OCI-LY1 (cell line): Measurements from ENCODE around the gene NKD1.

Experiments used
- CTCF ChIP-seq: fragments of 200-600 bp; sonication (generic), shearing (Covaris generic); IDR thresholded peaks from 2 replicates; pipeline ENCODE4 v1.5.1; 2017; ENCODE audit warnings: mild to moderate bottlenecking, antibody characterized with exemption, low read length, moderate library complexity, mixed read lengths
- EZH2 ChIP-seq: fragments of 200-600 bp; sonication (generic), shearing (Covaris generic); IDR thresholded peaks from 2 replicates; pipeline ENCODE4 v1.8.0; 2017; ENCODE audit warnings: borderline replicate concordance, mixed run types, mild to moderate bottlenecking, antibody characterized with exemption, low read length, moderate library complexity, mixed read lengths

DNA sequence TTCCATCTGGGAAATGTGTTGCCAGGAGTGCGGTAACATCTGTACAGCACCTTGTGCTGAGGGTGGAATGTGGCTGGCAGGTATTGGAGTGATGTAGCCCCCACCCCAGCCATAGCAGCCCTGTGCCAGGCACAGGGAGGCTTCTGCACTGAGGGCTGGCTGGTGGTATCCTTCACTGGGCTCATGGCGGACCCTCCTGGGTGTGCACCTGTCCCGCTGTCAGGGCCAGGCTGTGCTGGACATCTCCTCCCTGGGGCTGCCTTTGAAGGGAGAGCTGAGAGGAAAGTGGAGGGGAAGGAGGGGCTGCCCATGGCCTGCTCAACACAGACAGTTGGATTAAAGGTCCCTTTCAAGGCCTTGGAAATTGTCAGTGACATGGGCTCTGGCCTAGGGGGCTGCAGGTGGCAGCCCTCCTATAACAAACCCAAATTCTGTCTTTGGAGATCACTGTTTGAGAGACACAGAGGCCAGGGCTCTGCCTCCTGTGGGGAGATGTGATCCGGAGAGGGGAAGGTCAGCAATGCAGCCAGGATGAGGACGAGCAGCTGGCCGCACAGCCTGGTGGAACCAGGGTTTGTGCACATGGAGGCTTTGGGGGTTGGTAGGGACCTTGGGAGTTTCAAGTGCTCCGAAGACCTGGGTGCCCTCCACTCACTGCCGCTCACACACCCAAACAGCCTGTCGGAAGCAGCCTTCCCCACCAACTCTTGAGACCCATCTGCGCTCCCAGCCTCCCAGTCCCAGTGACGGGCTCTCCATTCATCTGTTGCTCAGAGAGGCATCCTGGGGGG is 22.8 kb downstream of the NKD1 start:
- TF ChIP-seq CTCF = no peak
- TF ChIP-seq EZH2 = no peak
